ENCODE measurements around the gene LRRC18.

LRRC18 gene

DNA sequence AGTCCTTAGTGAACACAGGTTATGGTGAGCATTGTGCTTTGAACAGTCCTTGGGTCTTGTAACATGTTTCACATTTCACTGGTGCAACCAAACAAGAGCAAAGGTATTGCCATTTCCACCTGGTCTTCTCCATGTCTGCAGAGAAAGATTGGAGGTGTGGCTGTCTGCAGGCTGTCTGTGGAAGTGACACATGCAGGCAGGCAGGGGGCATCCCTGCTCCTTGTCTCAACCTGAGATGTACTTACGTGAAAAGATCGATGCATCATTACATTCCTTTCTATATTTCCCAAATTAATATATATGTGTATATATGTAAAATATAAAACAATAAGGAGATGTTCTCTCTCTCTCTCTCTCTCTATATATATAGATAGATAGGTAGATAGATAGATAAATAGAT lies 54.3 kb downstream of the LRRC18 start:
- H3K4me1 ChIP-seq (ENCODE audit: low read depth, poor library complexity, severe bottlenecking), result no peaks in the 10 kb centered on the region
- no peak overlapping the region for H3K27ac ChIP-seq
- H3K9ac ChIP-seq, result no peak overlapping the region
- H3K36me3 ChIP-seq (ENCODE audit: insufficient read depth), result no peaks in the 10 kb centered on the region
- no peak overlapping the region for H2AFZ ChIP-seq (ENCODE audit: low read depth)
- no peaks in the 10 kb centered on the region for H4K20me1 ChIP-seq (ENCODE audit: insufficient read depth)
- H3K79me2 ChIP-seq (ENCODE audit: insufficient read depth, low read depth), result no peaks in the 10 kb centered on the region
- no peak overlapping the region for H3K4me2 ChIP-seq
- H3K4me3 ChIP-seq (IDR thresholded peaks at IDR 0.05; ENCODE audit: insufficient read depth, low read depth, low read length), result no peak overlapping the region
- TF ChIP-seq, protein P1, sequence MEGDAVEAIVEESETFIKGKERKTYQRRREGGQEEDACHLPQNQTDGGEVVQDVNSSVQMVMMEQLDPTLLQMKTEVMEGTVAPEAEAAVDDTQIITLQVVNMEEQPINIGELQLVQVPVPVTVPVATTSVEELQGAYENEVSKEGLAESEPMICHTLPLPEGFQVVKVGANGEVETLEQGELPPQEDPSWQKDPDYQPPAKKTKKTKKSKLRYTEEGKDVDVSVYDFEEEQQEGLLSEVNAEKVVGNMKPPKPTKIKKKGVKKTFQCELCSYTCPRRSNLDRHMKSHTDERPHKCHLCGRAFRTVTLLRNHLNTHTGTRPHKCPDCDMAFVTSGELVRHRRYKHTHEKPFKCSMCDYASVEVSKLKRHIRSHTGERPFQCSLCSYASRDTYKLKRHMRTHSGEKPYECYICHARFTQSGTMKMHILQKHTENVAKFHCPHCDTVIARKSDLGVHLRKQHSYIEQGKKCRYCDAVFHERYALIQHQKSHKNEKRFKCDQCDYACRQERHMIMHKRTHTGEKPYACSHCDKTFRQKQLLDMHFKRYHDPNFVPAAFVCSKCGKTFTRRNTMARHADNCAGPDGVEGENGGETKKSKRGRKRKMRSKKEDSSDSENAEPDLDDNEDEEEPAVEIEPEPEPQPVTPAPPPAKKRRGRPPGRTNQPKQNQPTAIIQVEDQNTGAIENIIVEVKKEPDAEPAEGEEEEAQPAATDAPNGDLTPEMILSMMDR (conservative IDR thresholded peaks at IDR 0.05; ENCODE audit: low read depth, low read length), result 0 out of 2 replicates have a peak, but pooled peaks have one; percentile 1
- no peaks in the 10 kb centered on the region for H3K27me3 ChIP-seq (ENCODE audit: insufficient read depth, low read depth)

- Histone ChIP-seq H3K4me2 (no peak overlapping the region), H2AFZ (ENCODE audit: low read depth) (no peak overlapping the region), H3K27me3 (ENCODE audit: insufficient read depth, low read depth) (no peaks in the 10 kb centered on the region), H3K36me3 (ENCODE audit: insufficient read depth) (no peaks in the 10 kb centered on the region), H3K4me3 (IDR thresholded peaks at IDR 0.05; ENCODE audit: insufficient read depth, low read depth, low read length) (no peak overlapping the region), H3K27ac (no peak overlapping the region), H4K20me1 (ENCODE audit: insufficient read depth) (no peaks in the 10 kb centered on the region), H3K4me1 (ENCODE audit: low read depth, poor library complexity, severe bottlenecking) (no peaks in the 10 kb centered on the region), H3K79me2 (ENCODE audit: insufficient read depth, low read depth) (no peaks in the 10 kb centered on the region), H3K9ac (no peak overlapping the region)
- TF ChIP-seq, protein P1 (conservative IDR thresholded peaks at IDR 0.05; ENCODE audit: low read depth, low read length), result no peak
These were observed 55.2 kb downstream of the LRRC18 start for GRCh38 chr10:48884179-48885045.

- no peak overlapping the region for H3K4me2 ChIP-seq
- H3K27ac ChIP-seq, result no peak overlapping the region
- H4K20me1 ChIP-seq (ENCODE audit: insufficient read depth), result no peaks in the 10 kb centered on the region
- TF ChIP-seq, protein P1 (conservative IDR thresholded peaks at IDR 0.05; ENCODE audit: low read depth, low read length), result no peak
- no peaks in the 10 kb centered on the region for H3K79me2 ChIP-seq (ENCODE audit: insufficient read depth, low read depth)
- no peak overlapping the region for H3K4me3 ChIP-seq (IDR thresholded peaks at IDR 0.05; ENCODE audit: insufficient read depth, low read depth, low read length)
- H3K27me3 ChIP-seq (ENCODE audit: insufficient read depth, low read depth), result no peaks in the 10 kb centered on the region
- H2AFZ ChIP-seq (ENCODE audit: low read depth), result no peak overlapping the region
- no peaks in the 10 kb centered on the region for H3K4me1 ChIP-seq (ENCODE audit: low read depth, poor library complexity, severe bottlenecking)
- H3K36me3 ChIP-seq (ENCODE audit: insufficient read depth), result no peaks in the 10 kb centered on the region
- no peak overlapping the region for H3K9ac ChIP-seq
These were observed 55.9 kb downstream of the LRRC18 start for GRCh38 chr10:48883701-48884100.

- H3K36me3 ChIP-seq (ENCODE audit: insufficient read depth), result no peaks in the 10 kb centered on the region
- no peak overlapping the region for H3K4me3 ChIP-seq (IDR thresholded peaks at IDR 0.05; ENCODE audit: insufficient read depth, low read depth, low read length)
- no peak overlapping the region for H2AFZ ChIP-seq (ENCODE audit: low read depth)
- H3K4me1 ChIP-seq (ENCODE audit: low read depth, poor library complexity, severe bottlenecking), result no peaks in the 10 kb centered on the region
- no peak overlapping the region for H3K4me2 ChIP-seq
- H3K27me3 ChIP-seq (ENCODE audit: insufficient read depth, low read depth), result no peaks in the 10 kb centered on the region
- TF ChIP-seq, protein P1 (conservative IDR thresholded peaks at IDR 0.05; ENCODE audit: low read depth, low read length), result no peak
- no peak overlapping the region for H3K27ac ChIP-seq
- H3K79me2 ChIP-seq (ENCODE audit: insufficient read depth, low read depth), result no peaks in the 10 kb centered on the region
- H4K20me1 ChIP-seq (ENCODE audit: insufficient read depth), result no peaks in the 10 kb centered on the region
- H3K9ac ChIP-seq, result no peak overlapping the region
These were observed 56.8 kb downstream of the LRRC18 start for GRCh38 chr10:48882881-48883280.

Data from KMS-11 (cell line).